HUES48 (cell line): Measurements from ENCODE around the gene HAUS3.
A peak's percentile ranks its signal among the peaks of the same experiment; 100 is the strongest.

ENCODE experiments used
- H3K27ac ChIP-seq: one replicate; pipeline ENCODE4 v1.7.0; 2013; ENCODE audit warnings: low read depth, low read length, inconsistent platforms
- H3K27me3 ChIP-seq: 2 replicates; pipeline ENCODE4 v1.6.1; 2013; ENCODE audit warnings: mild to moderate bottlenecking, low read length; ENCODE audit not compliant: control insufficient read depth, insufficient read depth
- H3K36me3 ChIP-seq: 2 replicates; pipeline ENCODE4 v1.6.1; 2013; ENCODE audit warnings: low read length; ENCODE audit not compliant: control insufficient read depth, insufficient read depth
- H3K4me1 ChIP-seq: 2 replicates; pipeline ENCODE4 v1.6.1; 2013; ENCODE audit warnings: mild to moderate bottlenecking, low read length; ENCODE audit not compliant: control insufficient read depth, insufficient read depth
- H3K4me3 ChIP-seq: 2 replicates; pipeline ENCODE4 v1.5.1; 2013; ENCODE audit warnings: mild to moderate bottlenecking, low read depth, low read length
- H3K9ac ChIP-seq: 2 replicates; pipeline ENCODE4 v1.6.1; 2013; ENCODE audit warnings: mild to moderate bottlenecking, low read depth, low read length, moderate library complexity
- H3K9me3 ChIP-seq: 2 replicates; pipeline ENCODE4 v1.6.1; 2013; ENCODE audit warnings: low read length; ENCODE audit not compliant: control insufficient read depth, insufficient read depth

The HAUS3 gene

GRCh38 chr4:2268357-2269205, 26.7 kb upstream of the HAUS3 start:
- Histone ChIP-seq H3K27ac (no peak overlapping the region), H3K9me3 (no peaks in the 10 kb centered on the region), H3K27me3 (no peaks in the 10 kb centered on the region), H3K36me3 (no peaks in the 10 kb centered on the region), H3K4me3 (no peak overlapping the region), H3K9ac (no peak overlapping the region), H3K4me1 (peaks cover 7% of the 10 kb centered on the region; the same call in 1 of the 2 replicates)

GRCh38 chr4:2267841-2268240, 25.9 kb upstream of the HAUS3 start:
- H3K27ac ChIP-seq: no peak overlapping the region
- H3K4me1 ChIP-seq: peaks cover 7% of the 10 kb centered on the region; the same call in 1 of the 2 replicates
- no peaks in the 10 kb centered on the region for H3K9me3 ChIP-seq
- no peak overlapping the region for H3K4me3 ChIP-seq
- no peaks in the 10 kb centered on the region for H3K36me3 ChIP-seq
- H3K9ac ChIP-seq: no peak overlapping the region
- no peaks in the 10 kb centered on the region for H3K27me3 ChIP-seq

GRCh38 chr4:2267320-2267811, 25.4 kb upstream of the HAUS3 start:
- Histone ChIP-seq H3K27ac (no peak overlapping the region), H3K36me3 (no peaks in the 10 kb centered on the region), H3K4me3 (no peak overlapping the region), H3K27me3 (no peaks in the 10 kb centered on the region), H3K4me1 (peaks cover 7% of the 10 kb centered on the region; the same call in 1 of the 2 replicates), H3K9ac (no peak overlapping the region), H3K9me3 (no peaks in the 10 kb centered on the region)

GRCh38 chr4:2266821-2267220, 24.9 kb upstream of the HAUS3 start:
- Histone ChIP-seq H3K27me3 (no peaks in the 10 kb centered on the region), H3K36me3 (no peaks in the 10 kb centered on the region), H3K4me1 (peaks cover 7% of the 10 kb centered on the region; the same call in 1 of the 2 replicates), H3K4me3 (no peak overlapping the region), H3K9me3 (no peaks in the 10 kb centered on the region), H3K9ac (no peak overlapping the region), H3K27ac (no peak overlapping the region)

GRCh38 chr4:2266181-2266580, 24.3 kb upstream of the HAUS3 start:
- Histone ChIP-seq H3K9ac (no peak overlapping the region), H3K27ac (no peak overlapping the region), H3K4me3 (no peak overlapping the region), H3K9me3 (no peaks in the 10 kb centered on the region), H3K27me3 (no peaks in the 10 kb centered on the region), H3K4me1 (peaks cover 7% of the 10 kb centered on the region; the same call in 1 of the 2 replicates), H3K36me3 (no peaks in the 10 kb centered on the region)

GRCh38 chr4:2265113-2266110, 23.5 kb upstream of the HAUS3 start:
- H3K9me3 ChIP-seq: no peaks in the 10 kb centered on the region
- no peak overlapping the region for H3K9ac ChIP-seq
- H3K27ac ChIP-seq: no peak overlapping the region
- H3K4me1 ChIP-seq: peaks cover 11% of the 10 kb centered on the region
- no peak overlapping the region for H3K4me3 ChIP-seq
- no peaks in the 10 kb centered on the region for H3K36me3 ChIP-seq
- no peaks in the 10 kb centered on the region for H3K27me3 ChIP-seq

- Histone ChIP-seq H3K27me3 (no peaks in the 10 kb centered on the region), H3K36me3 (no peaks in the 10 kb centered on the region), H3K27ac (no peak overlapping the region), H3K4me1 (peaks cover 11% of the 10 kb centered on the region), H3K4me3 (no peak overlapping the region), H3K9ac (no peak overlapping the region), H3K9me3 (no peaks in the 10 kb centered on the region)
These were observed 22.6 kb upstream of the HAUS3 start for GRCh38 chr4:2264481-2265041.

- Histone ChIP-seq H3K27me3 (no peaks in the 10 kb centered on the region), H3K9ac (no peak overlapping the region)
These were observed 22.0 kb upstream of the HAUS3 start for GRCh38 chr4:2263926-2264321.

GRCh38 chr4:2262944-2263250, 21.0 kb upstream of the HAUS3 start:
- Histone ChIP-seq H3K27me3 (no peaks in the 10 kb centered on the region), H3K4me1 (peaks cover 4% of the 10 kb centered on the region; the same call in 1 of the 2 replicates), H3K9ac (no peak overlapping the region), H3K9me3 (no peaks in the 10 kb centered on the region), H3K27ac (peak overlapping the region; percentile 69), H3K36me3 (no peaks in the 10 kb centered on the region), H3K4me3 (peak overlapping the region; percentile 81)

More at GRCh38 chr4:2263926-2264321, 22.0 kb upstream of the HAUS3 start:
- no peak overlapping the region for H3K4me3 ChIP-seq
- no peaks in the 10 kb centered on the region for H3K9me3 ChIP-seq
- H3K36me3 ChIP-seq: no peaks in the 10 kb centered on the region
- peak overlapping the region; percentile 61 for H3K27ac ChIP-seq
- peaks cover 6% of the 10 kb centered on the region for H3K4me1 ChIP-seq

- H3K27me3 ChIP-seq: no peaks in the 10 kb centered on the region
- peak overlapping the region; percentile 81 for H3K4me3 ChIP-seq
- H3K27ac ChIP-seq: peak overlapping the region; percentile 69
- H3K36me3 ChIP-seq: no peaks in the 10 kb centered on the region
- no peaks in the 10 kb centered on the region for H3K9me3 ChIP-seq
- peaks cover 4% of the 10 kb centered on the region; the same call in 1 of the 2 replicates for H3K4me1 ChIP-seq
- peak overlapping the region; percentile 40; the same call in 1 of the 2 replicates for H3K9ac ChIP-seq
These were observed 20.4 kb upstream of the HAUS3 start for GRCh38 chr4:2262145-2262943.
